Activated T-cell treated with anti-CD3 and anti-CD28 coated beads for 1 hour (primary cell): ENCODE data around the gene OR52E1.
"Not testable (repeated sequence)": the region's sequence is repeated elsewhere in the genome, so short reads cannot be mapped to it uniquely, and the experiment has no call there.

Source experiments
- DNase-seq: peaks from one replicate; pipeline ENCODE4 v3.0.0-alpha.2; 2020; ENCODE audit warnings: low read depth

OR52E1 gene

DNA sequence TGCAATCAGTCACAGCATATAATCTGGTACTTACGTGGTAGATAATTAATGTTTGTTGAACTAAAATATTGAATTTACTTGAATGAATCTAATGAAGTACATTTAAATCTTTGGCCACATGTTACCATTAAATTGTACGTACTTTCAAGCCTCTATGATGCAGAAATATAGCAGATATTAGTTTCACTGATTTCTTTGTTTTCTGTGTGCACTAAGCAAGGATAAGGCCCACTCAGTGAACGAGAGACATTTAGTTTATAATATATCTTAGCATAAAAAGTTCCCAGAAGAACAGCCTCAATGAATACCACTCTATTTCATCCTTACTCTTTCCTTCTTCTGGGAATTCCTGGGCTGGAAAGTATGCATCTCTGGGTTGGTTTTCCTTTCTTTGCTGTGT, at the start of gene OR52E1:
TSS of gene OR52E1 (plus strand) at position 301 of the 400 bp plus-strand sequence.
- DNase-seq, result no peak

DNA sequence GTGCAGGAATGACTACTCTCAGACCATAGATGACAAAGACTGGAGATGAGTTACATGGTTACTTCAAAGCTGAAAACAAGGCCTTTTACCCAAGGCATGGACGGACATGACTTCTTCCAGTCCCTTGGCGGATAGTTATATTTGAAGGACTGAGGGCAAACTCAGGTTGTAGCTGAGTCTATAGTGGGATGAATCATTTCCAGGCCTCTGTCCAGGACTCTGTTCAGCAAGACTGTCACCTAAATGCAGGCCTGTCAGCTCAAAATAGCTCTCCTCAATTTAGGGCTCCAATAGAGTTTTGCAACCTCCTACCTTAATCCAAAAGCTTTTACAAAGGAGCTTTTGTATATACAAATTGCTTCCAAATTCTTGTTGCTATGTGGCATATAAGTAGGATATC, 47.4 kb upstream of the OR52E1 start:
- DNase-seq, result no peak

DNA sequence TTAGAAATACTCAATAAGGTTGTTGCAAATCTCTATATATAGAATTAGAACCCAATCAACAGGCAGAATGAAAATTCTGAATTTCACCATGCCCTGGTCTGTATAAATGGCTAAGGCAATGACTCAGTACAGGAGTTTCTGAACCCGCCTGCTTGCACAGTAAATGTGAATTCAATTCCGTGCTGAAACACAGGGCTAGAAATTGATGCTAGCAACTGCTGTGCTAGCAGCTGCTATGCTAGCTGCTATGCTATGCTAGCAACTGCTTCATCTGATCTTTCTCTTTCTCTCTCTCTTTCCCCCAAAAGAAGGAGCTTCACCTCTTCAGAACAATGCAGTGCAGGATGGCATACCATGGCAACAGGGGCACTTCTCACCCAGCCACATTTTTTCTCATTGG, 32.7 kb upstream of the OR52E1 start:
- no peak for DNase-seq

DNA sequence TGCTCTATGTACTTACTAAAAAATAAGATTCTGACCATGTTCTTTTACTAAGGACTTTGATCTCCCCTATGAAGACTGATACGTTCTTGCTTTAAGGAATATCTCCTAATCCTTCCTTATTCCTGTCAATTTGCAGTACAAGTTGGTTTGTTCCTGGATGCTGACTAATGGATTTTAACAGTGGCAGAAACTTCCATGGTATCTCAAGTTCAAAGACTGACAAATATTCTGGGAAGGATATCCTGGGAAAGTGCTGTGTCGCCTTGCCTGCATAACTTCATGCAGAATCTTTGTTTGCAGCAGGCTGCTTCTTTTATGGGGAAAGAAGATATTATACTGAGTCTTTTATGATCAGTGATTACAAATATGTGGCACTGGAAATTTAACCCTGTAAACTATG, 31.4 kb upstream of the OR52E1 start:
- no peak for DNase-seq

DNA sequence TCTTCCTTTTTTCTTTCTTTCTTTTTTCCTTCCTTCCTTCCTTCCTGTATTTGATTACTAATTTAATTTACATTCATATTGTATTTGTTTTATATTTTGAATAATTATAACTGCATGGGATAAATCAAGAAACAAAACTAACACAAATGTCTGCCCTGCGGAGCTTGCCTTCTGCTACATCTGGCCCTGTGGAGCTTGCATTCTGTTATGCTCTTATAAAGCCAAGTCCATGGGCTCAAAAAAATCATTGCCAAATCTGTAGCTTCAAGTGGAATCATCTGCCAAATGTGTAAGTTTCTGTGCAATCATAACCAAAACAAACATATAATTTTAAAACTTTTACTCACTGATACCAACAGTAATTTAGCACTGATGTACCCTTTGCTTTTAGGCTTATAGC, 31.0 kb upstream of the OR52E1 start:
- DNase-seq, result no peak

DNA sequence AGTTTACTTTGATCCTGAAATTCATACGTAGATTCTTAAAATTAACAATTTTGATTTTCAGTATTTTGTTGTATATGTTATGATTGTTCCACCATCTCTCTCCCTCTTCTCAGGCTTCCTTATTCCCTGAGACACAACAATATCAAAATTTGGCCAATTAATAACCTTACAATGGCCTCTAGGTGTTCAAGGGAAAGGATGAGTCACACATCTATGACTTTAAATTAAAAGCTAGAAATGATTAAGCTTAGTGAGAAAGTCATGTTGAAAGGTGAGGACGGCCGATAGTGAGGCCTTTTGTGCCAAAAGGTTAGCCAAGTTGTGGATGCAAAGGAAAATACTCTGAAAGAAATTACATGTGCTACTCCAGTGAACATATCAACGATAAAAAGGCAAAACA, 28.5 kb upstream of the OR52E1 start:
- DNase-seq, result no peak

DNA sequence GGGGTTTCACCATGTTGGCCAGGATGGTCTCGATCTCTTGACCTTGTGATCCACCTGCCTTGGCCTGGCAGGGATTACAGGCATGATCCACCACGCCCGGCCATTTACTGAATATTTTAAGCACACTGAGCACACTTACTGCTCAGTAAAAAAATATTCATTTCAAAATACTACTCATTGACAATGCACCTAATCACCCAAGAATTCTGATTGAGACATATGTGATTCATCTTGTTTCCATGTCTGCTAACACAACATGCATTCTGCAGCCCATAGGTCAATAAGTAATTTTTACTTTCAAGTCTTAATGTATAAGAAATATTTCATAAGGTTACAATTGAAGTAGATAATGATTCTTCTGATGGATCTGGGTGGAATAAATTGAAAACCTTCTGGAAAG, 27.3 kb upstream of the OR52E1 start:
- DNase-seq, result no peak

DNA sequence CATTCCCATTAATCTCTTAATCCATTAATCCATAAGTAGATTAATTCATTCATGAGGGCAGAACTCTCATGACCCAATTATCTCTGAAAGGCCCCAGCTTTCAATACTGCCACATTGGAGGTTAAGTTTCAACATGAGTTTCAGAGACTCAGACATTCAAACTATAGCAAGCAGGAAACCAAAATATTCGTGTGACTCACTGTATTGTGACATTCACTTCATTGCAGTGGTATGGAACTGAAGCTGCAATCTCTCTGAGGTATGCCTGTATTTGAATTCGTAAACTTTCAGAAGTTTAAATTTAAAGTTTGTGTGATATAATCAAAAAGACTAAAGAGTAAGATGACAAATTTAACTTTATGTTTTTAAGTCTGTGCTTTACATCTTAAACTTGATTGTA, 26.0 kb upstream of the OR52E1 start:
- DNase-seq, result no peak

DNA sequence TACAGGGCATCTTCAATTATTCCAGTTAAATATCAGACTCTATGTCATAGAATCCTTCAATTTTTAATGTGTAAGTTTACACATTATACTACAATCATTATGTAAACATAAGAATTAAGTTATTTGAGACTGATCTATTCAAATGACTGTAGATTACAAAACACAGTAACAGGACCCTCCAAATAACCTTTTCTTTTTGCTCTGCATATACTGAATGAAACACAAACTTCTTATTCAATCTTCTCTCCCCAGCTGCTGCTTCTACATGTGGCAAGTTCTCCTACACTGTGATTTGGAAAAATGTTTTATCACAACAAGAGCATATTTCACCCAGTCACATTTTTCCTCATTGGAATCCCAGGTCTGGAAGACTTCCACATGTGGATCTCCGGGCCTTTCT, 23.1 kb upstream of the OR52E1 start, which contains the start of gene OR52J3:
TSS of gene OR52J3 (plus strand) at position 301 of the 400 bp plus-strand sequence. CDS start at position 301, 0 bp downstream.
- no peak for DNase-seq

DNA sequence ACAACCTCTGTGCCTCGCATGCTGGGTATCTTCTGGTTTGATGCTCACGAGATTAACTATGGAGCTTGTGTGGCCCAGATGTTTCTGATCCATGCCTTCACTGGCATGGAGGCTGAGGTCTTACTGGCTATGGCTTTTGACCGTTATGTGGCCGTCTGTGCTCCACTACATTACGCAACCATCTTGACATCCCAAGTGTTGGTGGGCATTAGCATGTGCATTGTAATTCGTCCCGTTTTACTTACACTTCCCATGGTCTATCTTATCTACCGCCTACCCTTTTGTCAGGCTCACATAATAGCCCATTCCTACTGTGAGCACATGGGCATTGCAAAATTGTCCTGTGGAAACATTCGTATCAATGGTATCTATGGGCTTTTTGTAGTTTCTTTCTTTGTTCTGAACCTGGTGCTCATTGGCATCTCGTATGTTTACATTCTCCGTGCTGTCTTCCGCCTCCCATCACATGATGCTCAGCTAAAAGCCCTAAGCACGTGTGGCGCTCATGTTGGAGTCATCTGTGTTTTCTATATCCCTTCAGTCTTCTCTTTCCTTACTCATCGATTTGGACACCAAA, 22.5 kb upstream of the OR52E1 start:
- no peak for DNase-seq

DNA sequence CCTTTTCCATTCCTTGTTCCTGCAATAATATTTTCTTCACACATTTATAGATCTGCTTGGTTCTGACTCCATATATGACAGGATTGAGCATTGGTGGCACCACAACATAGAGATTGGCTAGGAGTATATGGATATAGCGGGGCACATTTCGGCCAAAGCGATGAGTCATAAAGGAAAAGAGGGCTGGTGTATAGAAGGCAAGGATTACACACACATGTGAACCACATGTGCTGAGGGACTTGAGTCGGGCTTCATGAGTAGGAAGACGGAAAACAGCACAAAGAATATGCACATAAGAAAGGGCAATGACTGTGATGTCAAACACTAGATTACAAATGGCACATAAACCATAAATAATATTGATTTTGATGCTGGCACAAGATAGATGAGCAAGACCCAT, 10.7 kb upstream of the OR52E1 start:
- not testable (repeated sequence) for DNase-seq

DNA sequence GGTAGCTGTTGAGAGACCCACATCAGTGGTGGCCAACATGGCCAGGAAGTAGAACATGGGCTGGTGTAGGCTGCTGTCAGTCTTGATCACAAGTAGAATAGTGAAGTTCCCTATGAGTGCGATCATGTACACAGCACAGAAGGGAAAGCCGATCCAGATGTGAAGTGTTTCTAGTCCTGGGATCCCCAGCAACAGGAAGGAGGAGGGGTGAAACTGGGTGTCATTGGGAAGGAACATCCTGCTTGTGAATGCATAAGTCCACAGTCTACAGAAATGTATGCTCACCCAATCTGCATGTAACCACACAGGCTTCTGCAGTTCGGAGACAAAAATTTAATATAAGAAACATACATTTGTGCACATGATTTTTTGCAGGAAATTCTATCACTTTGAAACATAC, 10.0 kb upstream of the OR52E1 start, which contains the start of gene OR52E2:
TSS of gene OR52E2 (minus strand) at position 237 of the 400 bp plus-strand sequence. CDS start at position 237, 0 bp downstream.
- DNase-seq, result no peak

DNA sequence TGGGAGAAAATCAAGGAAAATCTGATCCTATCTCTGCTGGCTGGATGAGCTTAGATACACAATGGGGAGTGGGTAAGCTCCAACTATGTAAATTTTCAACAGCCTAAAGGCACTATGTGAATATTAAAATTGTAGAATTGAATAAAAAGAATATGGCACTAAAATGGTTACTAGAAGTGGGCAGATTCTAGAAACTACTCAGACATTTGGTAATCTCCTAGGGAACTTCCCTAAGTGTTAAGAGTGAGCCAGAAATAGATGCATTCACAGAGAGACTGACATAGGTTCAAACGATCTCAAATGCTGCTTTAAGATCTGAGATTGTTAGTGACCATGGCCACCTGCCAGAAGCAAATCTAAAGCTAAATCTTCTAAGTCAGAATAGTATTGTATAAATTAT, 4.3 kb upstream of the OR52E1 start:
- DNase-seq, result no peak

DNA sequence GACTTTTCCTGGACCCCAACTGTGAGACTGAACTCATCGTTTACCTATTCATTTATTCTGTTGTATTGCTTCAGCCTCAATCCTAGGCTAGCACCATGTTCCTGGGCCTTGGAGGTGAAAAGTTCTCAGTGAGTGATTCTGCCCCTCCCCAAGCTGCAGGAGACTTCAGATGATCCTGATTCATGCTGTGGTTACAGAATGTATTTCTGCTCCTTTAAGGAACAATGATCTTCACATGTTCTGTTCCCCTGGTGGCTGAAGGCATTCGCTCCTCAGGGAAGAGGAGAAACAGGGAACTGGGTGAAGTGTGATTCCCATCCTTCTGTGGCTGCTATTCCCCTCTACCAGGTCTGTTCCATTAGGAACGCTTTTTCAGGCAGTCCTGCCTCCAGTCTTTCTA, 2.4 kb downstream of the OR52E1 start:
- DNase-seq, result no peak

DNA sequence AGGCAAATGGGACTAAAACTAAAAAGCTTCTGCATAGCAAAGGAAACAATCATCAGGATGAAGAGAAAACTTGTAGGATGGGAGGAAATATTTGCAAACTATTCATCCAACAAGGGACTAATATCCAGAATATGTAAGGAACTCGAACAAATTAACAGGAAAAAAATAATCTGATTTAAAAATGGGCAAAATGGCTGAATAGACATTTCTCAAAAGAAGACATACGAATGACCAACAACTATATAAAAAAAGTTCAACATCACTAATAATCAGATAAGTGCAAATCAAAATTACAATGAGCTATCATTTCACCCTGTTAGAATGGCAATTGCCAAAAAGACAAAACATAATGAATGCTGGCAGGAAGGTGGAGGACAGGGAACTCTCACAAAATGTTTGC, 12.0 kb downstream of the OR52E1 start:
- no peak for DNase-seq

DNA sequence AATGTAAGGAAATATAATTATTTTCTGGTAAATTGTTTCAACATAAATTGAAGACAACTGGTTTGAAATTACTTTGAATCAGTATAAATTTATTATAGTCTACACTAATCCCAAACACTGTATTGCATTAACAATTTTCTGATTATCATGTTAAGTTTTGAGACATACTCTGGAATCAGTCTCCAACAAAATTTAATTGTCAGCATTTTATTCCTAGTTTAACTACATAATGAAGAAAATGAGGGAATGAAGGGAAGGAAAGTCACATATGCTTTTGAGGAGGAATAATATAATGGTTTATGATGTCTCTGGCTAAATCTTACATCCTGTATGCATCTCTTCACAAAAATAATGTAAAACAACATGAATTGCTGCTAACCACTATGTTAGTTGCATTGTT, 14.2 kb downstream of the OR52E1 start:
- DNase-seq, result no peak

DNA sequence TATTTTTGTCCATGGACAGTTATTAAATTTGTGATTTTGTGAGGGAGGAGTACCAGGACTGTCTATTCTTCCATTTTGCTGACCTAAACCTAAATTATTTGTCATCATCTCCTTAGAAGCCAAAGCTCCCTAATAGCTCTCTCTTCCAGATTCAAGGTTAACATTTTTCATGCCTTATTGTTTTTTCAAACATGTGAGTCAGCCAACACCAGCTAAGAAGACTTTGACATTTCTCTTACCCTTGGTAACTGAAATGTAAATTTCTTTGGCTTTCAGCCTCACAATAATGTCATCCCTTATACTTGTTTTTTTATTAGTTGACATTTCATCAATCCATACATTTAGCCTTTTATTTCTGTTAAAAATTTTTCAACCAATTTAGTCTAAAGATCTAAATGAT, 19.2 kb downstream of the OR52E1 start:
- no peak for DNase-seq

DNA sequence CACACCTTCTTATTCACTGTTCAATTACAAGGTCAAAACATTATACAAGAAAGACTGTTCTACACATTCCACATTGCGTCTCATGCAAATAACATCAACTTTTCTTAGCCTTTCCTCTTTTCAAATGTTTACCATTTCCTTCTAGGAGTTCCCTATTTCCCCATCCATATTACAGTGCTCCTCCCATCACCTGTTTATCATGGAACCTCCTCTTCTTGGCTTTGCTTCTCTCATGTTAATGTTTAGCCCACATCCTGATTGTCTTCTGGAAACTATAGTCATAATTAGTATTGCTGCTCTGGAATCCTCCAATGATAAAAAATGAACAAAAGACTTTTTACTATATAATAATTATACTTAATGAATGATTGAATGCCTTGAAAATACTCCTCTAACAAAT, 21.3 kb downstream of the OR52E1 start:
- no peak for DNase-seq

DNA sequence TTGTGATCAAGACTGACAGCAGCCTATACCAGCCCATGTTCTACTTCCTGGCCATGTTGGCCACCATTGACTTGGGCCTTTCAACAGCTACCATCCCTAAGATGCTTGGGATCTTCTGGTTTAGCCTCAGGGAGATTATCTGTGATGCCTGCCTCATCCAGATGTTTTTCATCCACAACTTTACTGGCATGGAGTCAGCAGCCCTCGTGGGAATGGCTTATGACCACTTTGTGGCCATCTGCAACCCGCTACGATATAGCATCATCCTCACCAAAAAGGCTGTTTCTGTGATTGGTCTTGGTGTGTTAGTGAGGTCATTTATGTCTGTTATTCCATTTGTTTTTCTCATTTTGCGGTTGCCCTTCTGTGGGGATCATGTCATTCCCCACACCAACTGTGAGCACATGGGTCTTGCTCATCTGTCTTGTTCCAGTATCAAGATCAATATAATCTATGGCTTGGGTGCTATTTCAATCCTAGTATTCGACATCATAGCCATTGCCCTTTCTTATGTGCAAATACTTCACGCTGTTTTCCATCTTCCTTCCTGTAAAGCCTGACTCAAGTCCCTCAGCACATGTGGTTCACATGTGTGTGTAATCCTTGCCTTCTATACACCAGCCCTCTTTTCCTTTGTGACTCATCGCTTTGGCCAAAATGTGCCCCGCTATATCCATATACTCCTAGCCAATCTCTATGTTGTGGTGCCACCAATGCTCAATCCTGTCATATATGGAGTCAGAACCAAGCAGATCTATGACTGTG, 23.6 kb downstream of the OR52E1 start:
- DNase-seq, result no peak

DNA sequence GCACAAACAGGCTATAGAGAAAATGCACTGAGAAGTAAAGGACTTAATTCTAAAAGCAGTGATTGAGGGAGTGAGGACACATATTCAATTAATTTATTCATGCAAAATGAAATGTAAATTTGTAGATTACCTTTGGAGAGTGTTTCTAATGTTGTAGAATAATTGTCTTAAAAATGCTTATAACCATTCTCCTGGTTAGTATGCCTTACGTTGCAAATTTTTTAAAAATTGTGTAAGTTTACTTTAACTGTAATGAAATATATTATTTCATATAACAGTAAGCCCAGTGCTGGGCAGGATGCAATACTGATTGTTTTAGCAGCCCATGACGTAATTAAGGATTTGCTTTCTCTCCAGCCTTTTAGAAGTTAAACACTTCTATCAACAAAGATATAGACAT, 26.6 kb downstream of the OR52E1 start:
- DNase-seq, result no peak

DNA sequence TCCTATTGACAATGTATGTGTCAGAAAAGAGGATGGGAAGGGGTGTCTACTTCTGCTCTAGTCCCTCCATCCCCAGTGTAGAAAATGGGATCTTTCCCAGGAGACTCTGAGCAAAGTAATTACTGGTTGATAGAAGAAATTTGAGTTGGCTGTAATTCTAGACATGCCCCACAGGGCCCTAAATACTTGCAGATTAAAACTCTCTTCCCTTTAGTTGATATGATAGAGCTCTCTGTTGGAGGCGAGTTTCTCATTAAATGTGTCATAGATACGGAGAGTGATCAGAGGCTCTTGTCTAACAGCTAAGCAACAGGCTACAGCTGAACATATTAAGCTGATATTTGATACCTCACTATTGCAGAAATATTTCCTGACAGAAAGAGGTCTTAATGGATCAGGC, 32.9 kb downstream of the OR52E1 start:
- DNase-seq, result no peak

DNA sequence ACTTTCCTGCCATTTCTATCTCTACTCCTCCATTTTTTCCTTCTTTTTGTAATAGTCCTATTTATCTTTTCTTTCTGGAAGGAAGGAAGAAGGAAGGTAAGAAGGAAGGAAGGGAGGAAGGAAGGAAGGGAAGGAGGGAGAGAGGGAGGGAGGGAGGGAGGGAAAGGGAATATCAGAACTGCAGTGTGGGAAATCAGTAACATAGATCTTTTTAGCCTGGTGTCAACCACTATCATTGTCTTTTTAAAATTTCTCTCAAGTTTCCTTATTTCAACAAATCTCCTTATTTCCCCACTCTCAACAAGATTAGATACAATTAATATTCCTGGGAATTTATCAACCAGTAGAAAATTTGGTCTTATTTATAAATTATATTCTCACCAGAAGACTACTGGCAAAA, 33.7 kb downstream of the OR52E1 start:
- DNase-seq, result no peak

DNA sequence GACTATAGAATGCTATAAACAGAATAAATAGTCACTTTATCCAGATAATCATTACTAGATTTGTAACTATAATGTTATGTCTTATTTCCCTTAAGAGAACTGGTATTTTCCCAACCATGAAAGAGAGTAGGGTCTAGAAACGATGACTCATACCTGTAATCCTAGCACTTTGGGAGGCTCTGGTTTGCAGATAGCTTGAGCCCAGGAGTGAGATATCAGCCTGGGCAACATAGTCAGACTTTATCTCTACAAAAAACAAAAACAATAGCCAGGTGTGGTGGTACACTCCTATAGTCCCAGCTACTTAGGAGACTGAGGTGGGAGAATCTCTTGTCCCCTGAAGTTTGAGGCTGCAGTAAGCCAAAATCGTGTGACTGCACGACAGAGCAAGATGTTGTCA, 37.9 kb downstream of the OR52E1 start:
- no peak for DNase-seq

DNA sequence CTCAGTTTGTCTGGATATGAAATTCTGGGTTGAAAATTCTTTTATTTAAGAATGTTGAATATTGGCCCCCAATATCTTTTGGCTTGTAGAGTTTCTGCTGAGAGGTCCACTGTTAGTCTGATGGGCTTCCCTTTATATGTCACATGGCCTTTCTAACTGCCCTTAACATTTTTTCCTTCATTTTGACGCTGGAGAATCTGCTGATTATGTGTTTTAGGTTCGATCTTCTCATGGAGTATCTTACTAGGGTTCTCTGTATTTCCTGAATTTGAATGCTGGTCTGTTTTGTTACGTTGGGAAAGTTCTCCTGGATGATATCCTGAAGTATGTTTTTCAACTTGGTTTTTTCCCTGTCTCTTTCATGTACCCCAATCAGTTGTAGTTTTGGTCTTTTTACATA, 46.0 kb downstream of the OR52E1 start:
- no peak for DNase-seq
